Aorta (tissue), 5 donors: ENCODE measurements around the gene L3MBTL2. TPM values are rescaled to one million over a fixed set of nuclear protein-coding genes. Genes with fewer than 3 reads are reported as not detected.
A peak's percentile ranks its signal among the peaks of the same experiment; 100 is the strongest.

Source experiments
- ATAC-seq: fragments of 200-7000 bp; cut with Tn5 transposase; one replicate; pipeline ENCODE4 v1.9.1; 2022; ENCODE audit warnings: moderate library complexity; ENCODE audit not compliant: low FRiP score
- DNase-seq, 2 donors: peaks; one replicate each; pipeline ENCODE4 v3.0.0-alpha.2; 2020
- H3K27ac ChIP-seq, 2 donors: one replicate each; pipeline ENCODE4 v1.5.1; 2013; ENCODE audit warnings: low read length in 2 of 2, mild to moderate bottlenecking in 2 of 2, moderate library complexity in 2 of 2, control low read depth in 1 of 2, inconsistent platforms in 1 of 2, low read depth in 1 of 2
- H3K27me3 ChIP-seq, 2 donors: one replicate each; pipeline ENCODE4 v1.6.1; 2013; ENCODE audit warnings: control low read depth in 1 of 2, low read length in 1 of 2, mild to moderate bottlenecking in 1 of 2, moderate library complexity in 1 of 2; ENCODE audit not compliant: insufficient read depth in 2 of 2, control insufficient read depth in 1 of 2
- H3K36me3 ChIP-seq, 2 donors: one replicate each; pipeline ENCODE4 v1.6.1; 2013; ENCODE audit warnings: control low read depth in 1 of 2, low read length in 1 of 2, mild to moderate bottlenecking in 1 of 2; ENCODE audit not compliant: insufficient read depth in 2 of 2, control insufficient read depth in 1 of 2
- H3K4me1 ChIP-seq, 2 donors: one replicate each; pipeline ENCODE4 v1.6.1; 2013; ENCODE audit warnings: low read length in 2 of 2, control low read depth in 1 of 2, mild to moderate bottlenecking in 1 of 2, moderate library complexity in 1 of 2; ENCODE audit not compliant: insufficient read depth in 2 of 2, control insufficient read depth in 1 of 2
- H3K4me3 ChIP-seq, 2 donors: one replicate each; pipeline ENCODE4 v1.5.1; 2013; ENCODE audit warnings: low read length in 2 of 2, control low read depth in 1 of 2, mild to moderate bottlenecking in 1 of 2
- H3K9me3 ChIP-seq: one replicate; pipeline ENCODE4 v1.6.1; 2013; ENCODE audit warnings: mild to moderate bottlenecking, low read length; ENCODE audit not compliant: control insufficient read depth
- WGBS, 2 donors: extraction: QIAGEN DNeasy Blood & Tissue Kit; methylation state at CpG; one replicate each; pipeline ENCODE4 v1.1.7; 2013; 5-methylcytosine and 5-hydroxymethylcytosine counted together
- intact Hi-C, 2 donors: fragments of 100-400 bp; cut with DNase I; formaldehyde crosslinking; loops; one replicate each; pipeline versions ENCODE4 v1.14.2 to v1.15.0; 2022
- polyA plus RNA-seq, 2 donors: library from polyadenylated mRNA; stranded (reverse); fragments of 200-250 nt; gene quantifications; one replicate each; pipeline ENCODE4 v1.2.3, GENCODE V29; 2013
- total RNA-seq, 2 donors: library from RNA; stranded (reverse); fragmentation: NEBNext Ultra II Directional; extraction: Animal tissue kit (Norgen Biotek cat#: 25700); gene quantifications; one replicate each; pipeline ENCODE4 v1.2.1, GENCODE V29; 2021
- donor health status: healthy with polysubstance abuse.
- donor health status: Bipolar disorder and iron deficiency.
- donor health status: DM: no; HTN: no; CAD: no.
- donor health status: DM: no; HTN: no; CAD: no.
- donor health status: DM: yes; HTN: yes; CAD: no.

Gene L3MBTL2
- total and polyA plus RNA-seq, 4 donors: 6.5 to 18.5 (median 13.6) TPM

GRCh38 chr22:41237036-41237706 is 32.1 kb downstream of the L3MBTL2 start:
- Histone ChIP-seq H3K36me3 (no peaks in the 10 kb centered on the region), H3K4me1 (no peaks in the 10 kb centered on the region), H3K9me3 (no peaks in the 10 kb centered on the region), H3K27me3 (no peaks in the 10 kb centered on the region), H3K4me3 (peak overlapping the region; percentile 3 to 15), H3K27ac (no peak overlapping the region)
- intact Hi-C loops: loop anchor here in 1 of 2 donors (10.0 kb wide), 1 partner anchor 312 kb away; no protein-coding TSS in a partner anchor
- DNase-seq (no peak), ATAC-seq (peak; percentile 20)
- WGBS, 2 donors: 54 to 61% methylated on average over 30 to 33 of the region's 33 CpGs

- ATAC-seq (peak; percentile 57), DNase-seq (peak; percentile 84 to 86)
- no peaks in the 10 kb centered on the region for H3K36me3 ChIP-seq
- H3K27me3 ChIP-seq: no peaks in the 10 kb centered on the region
- H3K27ac ChIP-seq: no peak overlapping the region
- 10 to 24% methylated on average over 43 to 97 of the region's 97 CpGs for WGBS, 2 donors
- intact Hi-C loops: loop anchor here in 1 of 2 donors (10.0 kb wide), 1 partner anchor 313 kb away; no protein-coding TSS in a partner anchor
- peak overlapping the region; percentile 3 to 15 for H3K4me3 ChIP-seq
- no peaks in the 10 kb centered on the region for H3K4me1 ChIP-seq
- H3K9me3 ChIP-seq: no peaks in the 10 kb centered on the region
Observed at GRCh38 chr22:41237707-41238569, 32.8 kb downstream of the L3MBTL2 start.

GRCh38 chr22:41238570-41239442 is 33.7 kb downstream of the L3MBTL2 start:
- intact Hi-C loops: loop anchor here in 1 of 2 donors (10.0 kb wide), 1 partner anchor 314 kb away; no protein-coding TSS in a partner anchor
- DNase-seq (no peak), ATAC-seq (no peak)
- Histone ChIP-seq H3K9me3 (no peaks in the 10 kb centered on the region), H3K27ac (no peak overlapping the region), H3K36me3 (no peaks in the 10 kb centered on the region), H3K4me1 (no peaks in the 10 kb centered on the region), H3K27me3 (no peaks in the 10 kb centered on the region), H3K4me3 (no peak overlapping the region)
- 91 to 93% methylated on average over 23 to 32 of the region's 32 CpGs for WGBS, 2 donors

- Histone ChIP-seq H3K4me1 (no peaks in the 10 kb centered on the region), H3K36me3 (no peaks in the 10 kb centered on the region), H3K27ac (no peak overlapping the region), H3K27me3 (no peaks in the 10 kb centered on the region), H3K4me3 (no peak overlapping the region), H3K9me3 (no peaks in the 10 kb centered on the region)
- ATAC-seq (no peak), DNase-seq (no peak)
- 82% methylated on average over 16 of the region's 16 CpGs for WGBS, 2 donors
- intact Hi-C loops: loop anchor here in 1 of 2 donors (10.0 kb wide), 1 partner anchor 315 kb away; no protein-coding TSS in a partner anchor
Observed at GRCh38 chr22:41239443-41240128, 34.5 kb downstream of the L3MBTL2 start.

GRCh38 chr22:41240377-41241132 is 35.4 kb downstream of the L3MBTL2 start, which contains the start of gene CHADL:
Gene CHADL, minus strand, starts transcription at chr22:41240931. Its CDS starts 50 bp downstream, at chr22:41240881.
- no peaks in the 10 kb centered on the region for H3K36me3 ChIP-seq
- H3K27me3 ChIP-seq: no peaks in the 10 kb centered on the region
- H3K4me3 ChIP-seq: no peak within 1 kb of the TSS
- H3K27ac ChIP-seq: no peak within 1 kb of the TSS
- DNase-seq: no peak
- H3K9me3 ChIP-seq: no peaks in the 10 kb centered on the region
- intact Hi-C loops: no loop called here
- no peaks in the 10 kb centered on the region for H3K4me1 ChIP-seq
- ATAC-seq: no peak
- WGBS, 2 donors: 62 to 67% methylated on average over 23 to 24 of the region's 24 CpGs

GRCh38 chr22:41241133-41241676 is 36.1 kb downstream of the L3MBTL2 start:
- H3K27ac ChIP-seq: no peak overlapping the region
- no peak overlapping the region for H3K4me3 ChIP-seq
- H3K9me3 ChIP-seq: no peaks in the 10 kb centered on the region
- no peak for DNase-seq
- 90 to 93% methylated on average over 6 to 7 of the region's 7 CpGs for WGBS, 2 donors
- ATAC-seq: no peak
- H3K27me3 ChIP-seq: no peaks in the 10 kb centered on the region
- peaks cover 0 to 2% of the 10 kb centered on the region in 2 donors for H3K36me3 ChIP-seq
- H3K4me1 ChIP-seq: no peaks in the 10 kb centered on the region
- intact Hi-C loops: no loop called here

- Histone ChIP-seq H3K36me3 (peaks cover 0 to 2% of the 10 kb centered on the region in 2 donors), H3K4me3 (no peak overlapping the region), H3K27ac (no peak overlapping the region), H3K4me1 (no peaks in the 10 kb centered on the region), H3K27me3 (no peaks in the 10 kb centered on the region), H3K9me3 (no peaks in the 10 kb centered on the region)
- WGBS, 2 donors: 95% methylated on average over 18 of the region's 18 CpGs
- no peak for DNase-seq
- no peak for ATAC-seq
- intact Hi-C loops: no loop called here
Observed at GRCh38 chr22:41242396-41243117, 37.4 kb downstream of the L3MBTL2 start.
